DOHH2 (cell line): Measurements from ENCODE around the gene HSD17B11.

Source experiments
- CTCF ChIP-seq: fragments of 200-600 bp; sonication (generic); IDR thresholded peaks from one replicate; pipeline ENCODE4 v1.5.1; 2014; ENCODE audit warnings: antibody characterized with exemption, mild to moderate bottlenecking, low read depth, low read length; ENCODE audit not compliant: poor library complexity, severe bottlenecking
- EZH2phosphoT487 ChIP-seq: fragments of 200-600 bp; sonication (generic); IDR thresholded peaks from 2 replicates; pipeline ENCODE4 v1.6.1; 2017; ENCODE audit warnings: borderline replicate concordance, mild to moderate bottlenecking, antibody characterized with exemption, low read length, moderate library complexity, mixed read lengths

- TF ChIP-seq CTCF (no peak), EZH2phosphoT487 (no peak)
These were observed 34.7 kb upstream of the HSD17B11 start for GRCh38 chr4:87425711-87426110.
